ENCODE measurements around the gene GH2. TPM values are rescaled to one million over a fixed set of nuclear protein-coding genes. Genes with fewer than 3 reads are reported as not detected.
"Not testable (repeated sequence)": the region's sequence is repeated elsewhere in the genome, so short reads cannot be mapped to it uniquely, and the experiment has no call there.

The GH2 gene
- total RNA-seq, 2 donors from 2014 or later: not detected

- Histone ChIP-seq H3K4me1 (no peaks in the 10 kb centered on the region), H3K9me3 (no peaks in the 10 kb centered on the region), H3K27me3 (no peaks in the 10 kb centered on the region), H3K36me3 (no peaks in the 10 kb centered on the region), H3K27ac (no peak within 1 kb of the TSS), H3K4me3 (no peak within 1 kb of the TSS)
- DNase-seq (ENCODE audit: low spot score): no peak
- no peak for TF ChIP-seq CTCF (IDR thresholded peaks at IDR 0.05)
Measured at GRCh38 chr17:63911041-63911635, 29.4 kb upstream of the GH2 start, which contains the start of gene CSHL1. Gene CSHL1 (minus strand): TSS chr17:63911258. CDS start chr17:63911196, 62 bp downstream.

GRCh38 chr17:63910096-63910495 is 28.4 kb upstream of the GH2 start:
- no peak for TF ChIP-seq CTCF (IDR thresholded peaks at IDR 0.05)
- no peak for DNase-seq (ENCODE audit: low spot score)
- Histone ChIP-seq H3K4me3 (no peak overlapping the region), H3K27me3 (no peaks in the 10 kb centered on the region), H3K4me1 (no peaks in the 10 kb centered on the region), H3K27ac (no peak overlapping the region), H3K9me3 (no peaks in the 10 kb centered on the region), H3K36me3 (no peaks in the 10 kb centered on the region)

- H3K4me1 ChIP-seq; H3K4me3 ChIP-seq; H3K27me3 ChIP-seq; DNase-seq (ENCODE audit: low spot score); H3K36me3 ChIP-seq; H3K27ac ChIP-seq; H3K9me3 ChIP-seq: not testable (repeated sequence)
Measured at GRCh38 chr17:63909586-63909985, 27.8 kb upstream of the GH2 start.

- H3K9me3 ChIP-seq; H3K27me3 ChIP-seq; H3K4me1 ChIP-seq; H3K4me3 ChIP-seq; H3K36me3 ChIP-seq; DNase-seq (ENCODE audit: low spot score); H3K27ac ChIP-seq: not testable (repeated sequence)
Measured at GRCh38 chr17:63907161-63907778, 25.5 kb upstream of the GH2 start.

GRCh38 chr17:63904796-63905195 is 23.1 kb upstream of the GH2 start:
- not testable (repeated sequence) for H3K9me3 ChIP-seq; H3K4me1 ChIP-seq; H3K4me3 ChIP-seq; H3K36me3 ChIP-seq; H3K27ac ChIP-seq; H3K27me3 ChIP-seq; DNase-seq (ENCODE audit: low spot score)

DNA sequence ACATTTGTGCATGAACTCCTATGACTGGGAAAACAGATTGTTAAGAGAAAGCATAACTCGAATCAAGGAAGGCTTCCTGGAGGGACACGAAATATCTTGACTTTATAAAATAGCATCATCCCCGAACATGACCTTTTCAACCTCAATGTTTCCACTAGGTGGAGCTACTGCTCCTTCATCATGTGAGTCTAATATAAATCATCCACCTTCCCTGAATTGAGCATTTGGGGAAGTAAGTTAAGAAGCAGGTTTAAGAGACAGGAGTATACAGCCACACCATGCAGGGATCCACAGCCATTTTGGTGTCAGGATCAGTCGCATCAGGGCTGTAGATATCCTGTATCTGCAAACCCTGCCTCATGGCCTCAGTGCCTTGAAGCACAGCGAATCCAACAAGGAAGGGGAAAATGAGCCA is 22.1 kb upstream of the GH2 start:
- H3K36me3 ChIP-seq; DNase-seq (ENCODE audit: low spot score); H3K9me3 ChIP-seq; H3K4me1 ChIP-seq; H3K4me3 ChIP-seq; H3K27ac ChIP-seq; H3K27me3 ChIP-seq: not testable (repeated sequence)
- TF ChIP-seq CTCF (IDR thresholded peaks at IDR 0.05): peak; percentile 15 to 60

DNA sequence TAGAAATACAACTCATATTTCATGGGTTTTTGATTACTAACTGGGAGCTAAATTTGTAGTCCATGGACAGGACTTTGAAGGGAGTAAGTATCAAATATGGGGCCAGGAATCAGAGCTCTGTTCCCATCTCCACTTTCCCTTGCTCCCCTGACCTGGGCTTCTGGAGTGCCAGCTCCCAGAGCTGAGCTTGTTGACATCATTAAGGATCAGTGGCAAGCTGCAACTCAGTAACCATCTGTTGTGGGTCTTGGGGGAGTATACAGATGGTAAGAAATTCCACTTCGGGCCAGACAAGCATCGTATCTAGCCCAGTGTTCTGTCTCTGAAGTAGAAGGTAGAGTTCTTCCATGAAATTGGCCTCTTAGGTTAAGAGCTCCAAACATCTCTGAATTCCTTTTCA is 20.2 kb upstream of the GH2 start:
- not testable (repeated sequence) for DNase-seq (ENCODE audit: low spot score); H3K27me3 ChIP-seq; H3K36me3 ChIP-seq; H3K27ac ChIP-seq; H3K4me3 ChIP-seq; H3K4me1 ChIP-seq; H3K9me3 ChIP-seq

GRCh38 chr17:63898899-63899798 is 17.4 kb upstream of the GH2 start:
- not testable (repeated sequence) for H3K36me3 ChIP-seq; H3K27me3 ChIP-seq; H3K9me3 ChIP-seq; DNase-seq (ENCODE audit: low spot score); H3K4me1 ChIP-seq; H3K27ac ChIP-seq; H3K4me3 ChIP-seq

GRCh38 chr17:63896524-63897354 is 15.0 kb upstream of the GH2 start, which contains the start of gene CSH1:
Gene CSH1 (minus strand): TSS chr17:63896574. CDS start chr17:63896511, 63 bp downstream.
- not testable (repeated sequence) for H3K4me1 ChIP-seq; H3K27ac ChIP-seq; H3K27me3 ChIP-seq; DNase-seq (ENCODE audit: low spot score); H3K36me3 ChIP-seq; H3K4me3 ChIP-seq; H3K9me3 ChIP-seq

GRCh38 chr17:63894821-63895220 is 13.1 kb upstream of the GH2 start:
- not testable (repeated sequence) for H3K36me3 ChIP-seq; DNase-seq (ENCODE audit: low spot score); H3K9me3 ChIP-seq

DNA sequence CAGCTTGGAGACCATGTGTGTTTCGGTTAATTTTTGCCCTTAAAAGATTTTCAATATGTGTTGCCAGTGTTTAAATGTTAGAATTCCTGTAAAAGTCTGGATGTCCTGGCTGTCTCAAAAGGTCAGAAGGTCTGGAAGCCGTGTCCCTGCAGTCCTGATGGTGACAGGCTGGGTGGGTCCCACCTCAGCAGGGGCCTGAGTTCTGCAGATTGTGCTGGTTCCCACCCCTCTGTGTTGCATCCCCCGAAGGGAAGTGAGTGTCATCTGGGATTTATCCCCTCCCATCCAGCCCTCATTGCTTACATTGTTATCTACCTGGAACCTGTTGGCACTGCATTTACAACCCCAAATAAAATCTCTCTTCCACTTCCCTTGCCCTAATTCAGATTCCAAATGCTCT is 12.3 kb upstream of the GH2 start:
- not testable (repeated sequence) for H3K36me3 ChIP-seq; H3K27me3 ChIP-seq; H3K4me3 ChIP-seq; H3K27ac ChIP-seq; H3K9me3 ChIP-seq; H3K4me1 ChIP-seq; DNase-seq (ENCODE audit: low spot score)

More at GRCh38 chr17:63894821-63895220, 13.1 kb upstream of the GH2 start:
- H3K27me3 ChIP-seq, H3K27ac ChIP-seq, H3K4me1 ChIP-seq, H3K4me3 ChIP-seq: not testable (repeated sequence)

Data from right atrium auricular region (tissue), 2 donors.